Thyroid gland (tissue), 4 donors: ENCODE measurements around the gene ATP6V1G3.

Experiments
- POLR2A ChIP-seq, 2 donors: fragments of 450-650 bp; IDR thresholded peaks; one replicate each; pipeline ENCODE4 v1.6.1; 2017; ENCODE audit warnings: antibody characterized with exemption in 2 of 2, mild to moderate bottlenecking in 2 of 2, moderate library complexity in 1 of 2
- TF ChIP-seq, protein P1 (sequence below), 6 experiments: fragments of 200-600 bp in 3 of 6; fragments of 450-650 bp in 3 of 6; sonication (generic) in 3 of 6; IDR thresholded peaks; one replicate each; pipeline ENCODE4 v1.5.1; 2016 to 2019; ENCODE audit warnings: antibody characterized with exemption in 6 of 6, mild to moderate bottlenecking in 2 of 6, inconsistent platforms in 1 of 6, moderate library complexity in 1 of 6

DNA sequence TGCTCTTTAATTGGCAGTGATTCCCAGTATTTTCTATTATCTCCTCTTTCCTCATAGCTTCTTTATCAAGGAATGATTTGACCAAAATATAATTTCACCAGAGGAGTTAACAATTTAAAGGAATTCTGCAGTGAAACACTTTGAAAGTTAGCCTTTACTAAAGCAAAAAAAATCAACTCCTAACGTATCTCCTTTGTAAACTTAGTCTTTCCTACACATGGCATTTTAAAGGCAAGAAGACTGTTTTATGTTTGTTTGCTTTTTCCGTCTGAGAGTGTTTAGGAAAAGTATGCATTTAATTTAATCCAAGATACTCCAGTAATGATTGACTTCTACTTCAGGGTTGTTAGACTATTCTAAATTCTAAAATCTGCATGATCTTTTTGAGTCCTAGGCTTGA, 15.9 kb downstream of the ATP6V1G3 start:
- TF ChIP-seq, protein P1, sequence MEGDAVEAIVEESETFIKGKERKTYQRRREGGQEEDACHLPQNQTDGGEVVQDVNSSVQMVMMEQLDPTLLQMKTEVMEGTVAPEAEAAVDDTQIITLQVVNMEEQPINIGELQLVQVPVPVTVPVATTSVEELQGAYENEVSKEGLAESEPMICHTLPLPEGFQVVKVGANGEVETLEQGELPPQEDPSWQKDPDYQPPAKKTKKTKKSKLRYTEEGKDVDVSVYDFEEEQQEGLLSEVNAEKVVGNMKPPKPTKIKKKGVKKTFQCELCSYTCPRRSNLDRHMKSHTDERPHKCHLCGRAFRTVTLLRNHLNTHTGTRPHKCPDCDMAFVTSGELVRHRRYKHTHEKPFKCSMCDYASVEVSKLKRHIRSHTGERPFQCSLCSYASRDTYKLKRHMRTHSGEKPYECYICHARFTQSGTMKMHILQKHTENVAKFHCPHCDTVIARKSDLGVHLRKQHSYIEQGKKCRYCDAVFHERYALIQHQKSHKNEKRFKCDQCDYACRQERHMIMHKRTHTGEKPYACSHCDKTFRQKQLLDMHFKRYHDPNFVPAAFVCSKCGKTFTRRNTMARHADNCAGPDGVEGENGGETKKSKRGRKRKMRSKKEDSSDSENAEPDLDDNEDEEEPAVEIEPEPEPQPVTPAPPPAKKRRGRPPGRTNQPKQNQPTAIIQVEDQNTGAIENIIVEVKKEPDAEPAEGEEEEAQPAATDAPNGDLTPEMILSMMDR (IDR thresholded peaks at IDR 0.05): no peak
- TF ChIP-seq POLR2A (IDR thresholded peaks at IDR 0.05): no peak
